ENCODE results near the gene S1PR3. TPM values are rescaled to one million over a fixed set of nuclear protein-coding genes. Genes with fewer than 3 reads are reported as not detected.

Gene S1PR3
- total and polyA plus RNA-seq, 4 donors, result 1.4 to 4.5 (median 2.9) TPM

GRCh38 chr9:88975966-88976889, 15.0 kb upstream of the S1PR3 start:
- WGBS, result 74% methylated on average over 8 of the region's 8 CpGs

GRCh38 chr9:88976890-88977257, 14.4 kb upstream of the S1PR3 start:
- WGBS, result 83% methylated on average over 5 of the region's 5 CpGs
- DNase-seq (ENCODE audit: low spot score), result no peak
- Histone ChIP-seq H3K36me3 (ENCODE audit: control insufficient read depth in 4 of 4, insufficient read depth in 3 of 4, low read depth in 1 of 4, low read length in 3 of 4) (no peaks in the 10 kb centered on the region), H3K9me3 (ENCODE audit: control insufficient read depth in 4 of 4, low read length in 3 of 4) (peaks cover 2 to 5% (median 4%) of the 10 kb centered on the region in 4 donors), H3K27me3 (ENCODE audit: control insufficient read depth in 4 of 4, insufficient read depth in 4 of 4, low read length in 3 of 4) (no peaks in the 10 kb centered on the region), H3K27ac (ENCODE audit: low read depth in 1 of 2, low read length in 2 of 2) (no peak overlapping the region), H3K4me3 (ENCODE audit: low read depth in 1 of 3, low read length in 3 of 3) (no peak overlapping the region), H3K4me1 (ENCODE audit: control insufficient read depth in 4 of 4, insufficient read depth in 4 of 4, low read length in 3 of 4) (peaks cover 0 to 1% (median 0%) of the 10 kb centered on the region in 4 donors), H3K9ac (ENCODE audit: low read depth in 1 of 2, low read length in 2 of 2) (no peak overlapping the region)
- TF ChIP-seq NR2F2 (IDR thresholded peaks at IDR 0.05) (no peak), TAF1 (conservative IDR thresholded peaks at IDR 0.05) (no peak), REST (IDR thresholded peaks at IDR 0.05) (no peak), CTCF (IDR thresholded peaks at IDR 0.05; ENCODE audit: low read depth, low read length, missing input control) (no peak), HNF4A (conservative IDR thresholded peaks at IDR 0.05) (no peak), RAD21 (IDR thresholded peaks at IDR 0.05) (no peak), MAX (IDR thresholded peaks at IDR 0.05) (no peak), EGR1 (IDR thresholded peaks at IDR 0.05; ENCODE audit: low read depth in 2 of 2) (no peak), RXRA (IDR thresholded peaks at IDR 0.05) (no peak), JUND (IDR thresholded peaks at IDR 0.05) (no peak), HNF4G (IDR thresholded peaks at IDR 0.05) (no peak), ATF3 (IDR thresholded peaks at IDR 0.05) (no peak), ZBTB33 (IDR thresholded peaks at IDR 0.05) (no peak), FOXA2 (IDR thresholded peaks at IDR 0.05) (no peak), GABPA (IDR thresholded peaks at IDR 0.05 in 1 of 2, conservative IDR thresholded peaks at IDR 0.05 in 1 of 2) (no peak), FOXA1 (IDR thresholded peaks at IDR 0.05) (no peak), YY1 (IDR thresholded peaks at IDR 0.05) (no peak), SP1 (IDR thresholded peaks at IDR 0.05) (no peak)

More at GRCh38 chr9:88975966-88976889, 15.0 kb upstream of the S1PR3 start:
- no peak for DNase-seq (ENCODE audit: low spot score)
- Histone ChIP-seq H3K4me3 (ENCODE audit: low read depth in 1 of 3, low read length in 3 of 3) (no peak overlapping the region), H3K27ac (ENCODE audit: low read depth in 1 of 2, low read length in 2 of 2) (no peak overlapping the region), H3K4me1 (ENCODE audit: control insufficient read depth in 4 of 4, insufficient read depth in 4 of 4, low read length in 3 of 4) (peaks cover 0 to 1% (median 0%) of the 10 kb centered on the region in 4 donors), H3K9me3 (ENCODE audit: control insufficient read depth in 4 of 4, low read length in 3 of 4) (peaks cover 0 to 5% (median 4%) of the 10 kb centered on the region in 4 donors), H3K9ac (ENCODE audit: low read depth in 1 of 2, low read length in 2 of 2) (no peak overlapping the region), H3K36me3 (ENCODE audit: control insufficient read depth in 4 of 4, insufficient read depth in 3 of 4, low read depth in 1 of 4, low read length in 3 of 4) (no peaks in the 10 kb centered on the region), H3K27me3 (ENCODE audit: control insufficient read depth in 4 of 4, insufficient read depth in 4 of 4, low read length in 3 of 4) (no peaks in the 10 kb centered on the region)
- no peak for TF ChIP-seq FOXA2 (IDR thresholded peaks at IDR 0.05)
